Nephron (organoid): ENCODE measurements around the gene FUZ.

ENCODE experiments used
- H3K27ac Mint-ChIP-seq, 3 experiments: 2 replicates each; pipeline ENCODE4 v1.8.0; 2020; ENCODE audit warnings: mixed read lengths in 3 of 3, mild to moderate bottlenecking in 2 of 3, moderate library complexity in 1 of 3
- H3K27me3 Mint-ChIP-seq: 2 replicates; pipeline ENCODE4 v1.8.0; 2021; ENCODE audit warnings: low read depth, mild to moderate bottlenecking, moderate library complexity, mixed read lengths
- H3K36me3 Mint-ChIP-seq: 2 replicates; pipeline ENCODE4 v1.8.0; 2020; ENCODE audit warnings: low read depth, mixed read lengths
- H3K4me1 Mint-ChIP-seq: 2 replicates; pipeline ENCODE4 v1.8.0; 2020; ENCODE audit warnings: mixed read lengths
- H3K4me3 Mint-ChIP-seq, 3 experiments: 2 replicates each; pipeline ENCODE4 v1.8.0; 2020; ENCODE audit warnings: mild to moderate bottlenecking in 3 of 3, mixed read lengths in 3 of 3, moderate library complexity in 2 of 3
- H3K9me3 Mint-ChIP-seq: 2 replicates; pipeline ENCODE4 v1.8.0; 2020; ENCODE audit warnings: mixed read lengths
- CTCF ChIP-seq, 3 experiments: fragments of 200-600 bp; sonication (generic); IDR thresholded peaks; one replicate each; pipeline ENCODE4 v1.5.0; 2021; ENCODE audit warnings: antibody characterized with exemption in 3 of 3; ENCODE audit not compliant: unreplicated experiment in 3 of 3

FUZ gene

DNA sequence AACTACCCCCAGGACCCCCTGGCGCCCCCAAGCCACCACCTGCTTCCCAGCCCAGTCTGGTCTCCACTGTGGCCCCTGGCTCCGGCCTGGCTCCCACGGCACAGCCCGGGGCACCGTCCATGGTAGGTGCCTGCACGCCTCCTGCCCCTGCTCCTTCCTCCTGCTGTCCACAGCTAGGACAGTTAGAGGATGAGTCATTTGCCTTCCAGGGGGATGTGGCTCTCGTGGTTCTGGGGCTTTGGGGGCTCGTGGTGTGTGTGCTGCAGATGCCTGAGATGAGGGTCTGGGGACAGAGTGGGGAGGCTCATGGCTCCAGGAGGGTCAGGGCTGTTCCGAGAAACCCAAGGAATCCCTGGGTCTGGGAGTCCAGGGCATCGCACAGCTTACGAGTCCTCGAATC, 17.7 kb upstream of the FUZ start:
- H3K4me1 Mint-ChIP-seq: peaks cover 6% of the 10 kb centered on the region
- H3K27me3 Mint-ChIP-seq: no peaks in the 10 kb centered on the region
- peaks cover 41% of the 10 kb centered on the region for H3K36me3 Mint-ChIP-seq
- no peak overlapping the region for H3K4me3 Mint-ChIP-seq
- no peaks in the 10 kb centered on the region for H3K9me3 Mint-ChIP-seq
- TF ChIP-seq CTCF (IDR thresholded peaks at IDR 0.05; ENCODE audit: unreplicated experiment in 3 of 3): no peak
- no peak overlapping the region for H3K27ac Mint-ChIP-seq

DNA sequence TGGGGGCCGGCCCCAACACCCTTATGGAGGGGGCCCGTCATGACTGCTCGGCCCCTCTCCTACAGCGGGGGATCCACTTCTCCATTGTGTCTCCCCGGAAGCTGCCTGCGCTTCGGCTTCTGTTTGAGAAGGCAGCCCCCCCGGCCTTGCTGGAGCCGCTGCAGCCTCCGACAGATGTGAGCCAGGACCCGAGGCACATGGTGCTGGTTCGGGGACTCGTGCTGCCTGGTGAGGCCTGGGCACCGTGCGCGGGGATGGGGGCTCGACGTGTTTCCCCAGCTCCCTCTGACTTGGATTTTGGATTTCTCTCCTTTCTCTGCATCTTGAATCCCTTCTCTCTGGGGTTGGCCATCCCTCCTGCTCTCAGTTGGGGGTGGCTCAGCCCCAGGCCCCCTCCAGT, 16.6 kb upstream of the FUZ start:
- Mint-ChIP-seq H3K27me3 (no peaks in the 10 kb centered on the region), H3K36me3 (peaks cover 35% of the 10 kb centered on the region), H3K27ac (no peak overlapping the region), H3K4me1 (peaks cover 6% of the 10 kb centered on the region), H3K4me3 (no peak overlapping the region), H3K9me3 (no peaks in the 10 kb centered on the region)
- no peak for TF ChIP-seq CTCF (IDR thresholded peaks at IDR 0.05; ENCODE audit: unreplicated experiment in 3 of 3)

GRCh38 chr19:49829200-49829599, 16.1 kb upstream of the FUZ start:
- Mint-ChIP-seq H3K27me3 (no peaks in the 10 kb centered on the region), H3K27ac (no peak overlapping the region), H3K4me1 (peaks cover 6% of the 10 kb centered on the region), H3K4me3 (no peak overlapping the region), H3K9me3 (no peaks in the 10 kb centered on the region), H3K36me3 (peaks cover 32% of the 10 kb centered on the region)
- no peak for TF ChIP-seq CTCF (IDR thresholded peaks at IDR 0.05; ENCODE audit: unreplicated experiment in 3 of 3)

DNA sequence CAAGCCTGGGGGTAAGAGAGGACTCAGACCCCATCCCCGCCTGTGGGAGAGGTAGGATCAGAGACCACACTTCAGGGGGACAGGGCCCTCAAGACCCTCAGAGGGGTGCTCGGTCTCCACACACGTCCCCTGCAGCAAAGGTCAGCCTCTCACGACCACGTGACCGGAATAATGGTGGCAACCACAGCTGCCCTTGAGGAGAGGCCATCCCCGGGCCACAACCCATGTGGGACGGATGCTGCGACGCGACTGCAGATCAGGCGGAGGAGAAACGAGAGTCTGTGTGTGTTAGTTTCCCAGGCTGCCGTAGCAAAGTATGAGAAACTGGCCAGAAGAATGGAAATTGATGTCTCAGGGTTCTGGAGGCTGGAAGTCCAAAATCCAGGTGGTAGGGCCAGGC, 13.9 kb upstream of the FUZ start:
- TF ChIP-seq CTCF (IDR thresholded peaks at IDR 0.05; ENCODE audit: unreplicated experiment in 3 of 3): no peak
- H3K27me3 Mint-ChIP-seq: no peaks in the 10 kb centered on the region
- peaks cover 11% of the 10 kb centered on the region for H3K4me1 Mint-ChIP-seq
- H3K4me3 Mint-ChIP-seq: no peak overlapping the region
- peaks cover 26% of the 10 kb centered on the region for H3K36me3 Mint-ChIP-seq
- H3K9me3 Mint-ChIP-seq: no peaks in the 10 kb centered on the region
- H3K27ac Mint-ChIP-seq: peak overlapping the region in 1 of 3 experiments; percentile 28

DNA sequence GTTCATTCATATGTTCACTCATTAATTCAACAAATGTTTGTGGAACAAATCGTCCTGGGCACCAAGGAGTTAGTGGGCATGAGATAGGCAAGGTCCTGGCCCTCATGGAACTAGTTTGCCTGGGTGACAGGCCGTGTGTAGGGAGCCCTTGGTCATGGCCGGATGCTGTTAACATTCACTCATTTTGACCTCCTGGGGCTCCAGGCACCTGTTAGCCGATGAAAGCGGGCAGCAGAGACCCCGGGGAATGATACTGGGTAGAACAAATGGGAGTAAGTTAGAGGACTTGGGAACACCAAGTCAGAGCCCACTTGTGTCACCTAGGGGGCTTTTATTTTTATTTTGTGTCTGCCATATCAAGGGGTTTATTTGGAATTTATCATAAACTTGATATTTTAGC, 11.6 kb upstream of the FUZ start:
- Mint-ChIP-seq H3K36me3 (peaks cover 26% of the 10 kb centered on the region), H3K9me3 (no peaks in the 10 kb centered on the region), H3K4me3 (no peak overlapping the region), H3K4me1 (peaks cover 11% of the 10 kb centered on the region), H3K27me3 (no peaks in the 10 kb centered on the region), H3K27ac (no peak overlapping the region)
- TF ChIP-seq CTCF (IDR thresholded peaks at IDR 0.05; ENCODE audit: unreplicated experiment in 3 of 3): no peak

GRCh38 chr19:49823472-49823871, 10.4 kb upstream of the FUZ start:
- no peak for TF ChIP-seq CTCF (IDR thresholded peaks at IDR 0.05; ENCODE audit: unreplicated experiment in 3 of 3)
- Mint-ChIP-seq H3K27me3 (no peaks in the 10 kb centered on the region), H3K27ac (peak overlapping the region in 1 of 3 experiments; percentile 40), H3K9me3 (no peaks in the 10 kb centered on the region), H3K36me3 (peaks cover 29% of the 10 kb centered on the region), H3K4me1 (peaks cover 18% of the 10 kb centered on the region), H3K4me3 (peak overlapping the region in 2 of 3 experiments; percentile 52 to 53)
